Activated naive CD4-positive, alpha-beta T cell treated with anti-CD3 and anti-CD28 coated beads, Interleukin-2, amount 50 U/mL, for 72 hours (primary cell): ENCODE measurements around the gene KRTAP10-3. TPM values are rescaled to one million over a fixed set of nuclear protein-coding genes. Genes with fewer than 3 reads are reported as not detected.

Experiments
- ATAC-seq, 2 donors: fragments of 150-1000 bp; cut with Tn5 transposase; 2 replicates each; pipeline ENCODE4 v1.10.0; 2021; ENCODE audit warnings: mild to moderate bottlenecking in 2 of 2, moderate library complexity in 2 of 2
- DNase-seq, 2 donors: peaks; one replicate each; pipeline ENCODE4 v3.0.0; 2021 to 2022; ENCODE audit warnings: low spot score in 2 of 2
- H3K27ac Mint-ChIP-seq, 2 donors: one replicate each; pipeline ENCODE4 v1.8.0; 2022; ENCODE audit warnings: mild to moderate bottlenecking in 2 of 2, mixed read lengths in 2 of 2
- H3K36me3 Mint-ChIP-seq, 2 donors: one replicate each; pipeline ENCODE4 v1.8.0; 2022; ENCODE audit warnings: mixed read lengths in 2 of 2
- H3K9me3 Mint-ChIP-seq, 2 donors: one replicate each; pipeline ENCODE4 v1.8.0; 2022; ENCODE audit warnings: mixed read lengths in 2 of 2
- total RNA-seq, 2 donors: library from RNA; stranded (reverse); gene quantifications; one replicate each; pipeline ENCODE4 v1.2.3, GENCODE V29; 2022

KRTAP10-3 gene
- total RNA-seq, 2 donors from 2014 or later: not detected

DNA sequence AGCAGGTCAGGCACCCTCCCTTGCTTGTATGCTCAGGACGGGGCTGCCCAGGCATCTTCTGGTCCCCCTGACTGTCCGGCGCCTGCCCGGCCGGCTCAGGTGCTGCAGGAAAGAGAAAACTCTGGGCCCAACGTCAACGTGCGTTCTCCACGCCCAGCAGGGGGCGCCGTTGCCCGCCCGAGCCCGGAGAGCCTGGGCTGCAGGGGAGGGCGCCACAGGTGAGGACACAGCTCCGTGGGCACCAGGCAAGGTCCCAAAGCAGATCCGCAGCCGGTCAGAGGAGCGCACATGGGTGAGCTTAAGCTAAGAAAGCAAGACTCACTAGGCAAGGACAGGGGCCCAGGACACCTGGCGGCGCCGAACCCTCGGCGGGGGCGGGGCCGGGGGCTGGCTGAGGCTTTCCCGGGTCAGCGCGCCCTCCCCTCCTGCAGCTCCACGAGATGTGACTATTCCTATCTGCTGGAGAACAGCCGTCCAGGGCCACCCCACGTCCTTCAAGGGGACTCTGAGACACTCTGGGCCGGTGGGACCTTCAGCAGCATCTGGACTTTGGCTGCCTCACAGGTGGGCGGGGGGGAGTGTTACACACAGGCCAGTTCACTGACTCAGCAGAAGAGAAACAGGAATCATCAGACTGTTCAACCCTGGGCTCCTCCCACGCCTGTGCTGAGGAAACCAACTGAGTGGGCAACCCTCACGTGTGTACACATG, 47.9 kb downstream of the KRTAP10-3 start:
- no peaks in the 10 kb centered on the region for H3K36me3 Mint-ChIP-seq
- ATAC-seq (peak; percentile 90 to 92), DNase-seq (peak; percentile 72 to 91)
- H3K9me3 Mint-ChIP-seq: no peaks in the 10 kb centered on the region
- no peak overlapping the region for H3K27ac Mint-ChIP-seq

DNA sequence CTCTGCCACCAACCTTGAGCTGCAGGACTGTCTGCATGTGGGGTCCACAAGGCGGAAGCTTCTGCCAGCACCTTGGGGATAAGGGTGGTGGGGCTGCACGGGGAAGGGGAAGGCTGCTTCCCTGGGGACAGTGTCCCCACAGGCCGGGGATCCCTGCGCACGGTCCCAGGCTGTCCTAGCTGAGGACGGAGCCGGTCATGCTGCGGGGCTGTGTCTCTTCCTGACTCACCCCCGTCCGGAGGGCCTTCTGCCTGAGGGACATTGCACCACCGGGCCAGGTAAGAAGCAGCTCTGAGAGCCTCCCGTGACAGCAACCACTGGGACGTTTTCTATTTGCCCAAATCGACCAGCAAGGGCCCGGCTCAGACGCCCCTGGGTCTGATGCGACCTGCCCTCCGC, 48.5 kb downstream of the KRTAP10-3 start:
- DNase-seq (no peak), ATAC-seq (peak in 1 of 2 donors; percentile 14)
- H3K36me3 Mint-ChIP-seq: no peaks in the 10 kb centered on the region
- no peaks in the 10 kb centered on the region for H3K9me3 Mint-ChIP-seq
- H3K27ac Mint-ChIP-seq: no peak overlapping the region

GRCh38 chr21:44509539-44509938, 49.1 kb downstream of the KRTAP10-3 start:
- no peak for DNase-seq
- H3K9me3 Mint-ChIP-seq: no peaks in the 10 kb centered on the region
- H3K27ac Mint-ChIP-seq: no peak overlapping the region
- no peaks in the 10 kb centered on the region for H3K36me3 Mint-ChIP-seq
- no peak for ATAC-seq

DNA sequence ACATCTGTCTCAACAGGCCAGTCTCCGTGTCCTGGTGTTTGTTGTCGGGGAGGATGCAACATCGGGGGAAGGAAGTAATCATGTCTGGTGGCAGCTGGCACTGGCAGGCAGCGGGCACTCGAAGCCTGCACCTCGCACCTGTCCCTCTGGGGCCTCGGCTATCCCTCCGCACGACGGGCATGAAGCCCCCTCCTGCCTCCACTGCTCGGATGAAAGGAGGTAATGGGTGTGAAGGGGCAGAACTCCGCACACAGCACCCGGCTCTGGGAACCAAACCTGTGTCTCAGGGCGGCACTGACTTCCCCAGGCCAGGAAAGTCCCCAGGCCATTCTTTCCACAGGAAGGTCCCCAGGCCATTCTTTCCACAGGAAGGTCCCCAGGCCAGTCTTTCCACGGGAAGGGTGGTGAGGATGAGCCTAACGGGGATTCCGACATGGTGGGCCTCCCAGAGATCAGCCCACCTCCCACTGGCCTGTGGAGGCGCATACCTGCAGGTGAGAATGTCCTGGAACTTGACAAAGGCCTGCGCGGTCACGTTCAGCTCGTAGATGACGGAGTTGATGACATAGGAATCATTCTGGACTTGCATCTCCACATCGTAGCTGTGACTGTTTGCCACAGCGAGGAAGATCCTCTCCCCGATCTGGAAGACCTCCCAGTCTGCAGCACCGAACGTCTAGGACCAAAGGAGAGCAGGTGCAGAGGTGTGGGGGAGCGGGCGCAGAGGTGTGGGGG, 49.7 kb downstream of the KRTAP10-3 start:
- no peak for ATAC-seq
- Mint-ChIP-seq H3K36me3 (no peaks in the 10 kb centered on the region), H3K9me3 (no peaks in the 10 kb centered on the region), H3K27ac (no peak overlapping the region)
- DNase-seq: no peak

- no peak for ATAC-seq
- Mint-ChIP-seq H3K9me3 (no peaks in the 10 kb centered on the region), H3K36me3 (no peaks in the 10 kb centered on the region), H3K27ac (no peak overlapping the region)
- no peak for DNase-seq
Measured at GRCh38 chr21:44508426-44508710, 50.2 kb downstream of the KRTAP10-3 start.

Other genes starting within 250 kb of the KRTAP10-3 start
- 10 to 100 TPM; 16.5 to 17.3 TPM for gene CFAP410, start 219.4 kb downstream of the KRTAP10-3 start, total RNA-seq
- 10 to 100 TPM in 1 of 2 donors, 1 to 10 TPM in 1; 8.5 to 16.3 TPM for gene TRPM2, start 205.2 kb downstream of the KRTAP10-3 start, total RNA-seq
- 1 to 10 TPM; 4.8 to 5.6 TPM for gene LRRC3, start 103.3 kb downstream of the KRTAP10-3 start, total RNA-seq
- gene KRTAP10-1, start 18.6 kb downstream of the KRTAP10-3 start, total RNA-seq: not detected
- gene KRTAP10-2, start 7.3 kb downstream of the KRTAP10-3 start, total RNA-seq: not detected
- gene KRTAP10-4, start 14.9 kb upstream of the KRTAP10-3 start, total RNA-seq: not detected
- not detected for gene KRTAP10-5, start 21.8 kb upstream of the KRTAP10-3 start, total RNA-seq
- not detected for gene KRTAP10-6, start 33.7 kb upstream of the KRTAP10-3 start, total RNA-seq
- not detected for gene KRTAP10-7, start 41.8 kb upstream of the KRTAP10-3 start, total RNA-seq
- gene KRTAP10-8, start 53.3 kb upstream of the KRTAP10-3 start, total RNA-seq: not detected
- not detected for gene KRTAP10-9, start 68.3 kb upstream of the KRTAP10-3 start, total RNA-seq
- not detected for gene KRTAP10-10, start 78.6 kb upstream of the KRTAP10-3 start, total RNA-seq
- not detected for gene KRTAP10-11, start 87.6 kb upstream of the KRTAP10-3 start, total RNA-seq
- gene KRTAP12-4, start 95.9 kb upstream of the KRTAP10-3 start, total RNA-seq: not detected
- not detected for gene KRTAP12-3, start 99.1 kb upstream of the KRTAP10-3 start, total RNA-seq
- not detected for gene KRTAP12-2, start 108.1 kb upstream of the KRTAP10-3 start, total RNA-seq
- not detected for gene KRTAP12-1, start 123.4 kb upstream of the KRTAP10-3 start, total RNA-seq
- gene KRTAP10-12, start 138.4 kb upstream of the KRTAP10-3 start, total RNA-seq: not detected
- not detected for gene TSPEAR, start 152.8 kb upstream of the KRTAP10-3 start, total RNA-seq
- gene UBE2G2, start 243.0 kb upstream of the KRTAP10-3 start, total RNA-seq: 100 to 1,000 TPM; 114 to 126 TPM